Suprapubic skin (tissue), 4 donors: ENCODE results near the gene ZFP28. TPM values are rescaled to one million over a fixed set of nuclear protein-coding genes. Genes with fewer than 3 reads are reported as not detected.

ENCODE experiments used
- DNase-seq, 2 donors: peaks; one replicate each; pipeline ENCODE4 v3.0.0-alpha.2; 2019; ENCODE audit warnings: low spot score in 2 of 2
- H3K27ac ChIP-seq: fragments of 200-600 bp; sonication (generic); one replicate; pipeline ENCODE4 v1.5.1; 2019
- H3K27me3 ChIP-seq: fragments of 200-600 bp; sonication (generic); one replicate; pipeline ENCODE4 v1.5.1; 2019
- H3K36me3 ChIP-seq: fragments of 200-600 bp; sonication (generic); one replicate; pipeline ENCODE4 v1.5.1; 2019
- H3K4me1 ChIP-seq: fragments of 200-600 bp; sonication (generic); one replicate; pipeline ENCODE4 v1.5.1; 2019
- H3K4me3 ChIP-seq: fragments of 200-600 bp; sonication (generic); one replicate; pipeline ENCODE4 v1.5.1; 2019; ENCODE audit warnings: mild to moderate bottlenecking
- H3K9me3 ChIP-seq: fragments of 200-600 bp; sonication (generic); one replicate; pipeline ENCODE4 v1.5.1; 2019
- CTCF ChIP-seq, 2 donors: fragments of 200-600 bp in 1 of 2; fragments of 450-650 bp in 1 of 2; sonication (generic) in 1 of 2; IDR thresholded peaks; one replicate each; pipeline ENCODE4 v1.5.1; 2016 to 2019; ENCODE audit warnings: antibody characterized with exemption in 2 of 2, mild to moderate bottlenecking in 1 of 2, moderate library complexity in 1 of 2
- EP300 ChIP-seq: sonication (generic); formaldehyde crosslinking; IDR thresholded peaks from one replicate; pipeline ENCODE4 v1.6.1; 2017; ENCODE audit warnings: antibody characterized with exemption
- POLR2A ChIP-seq, 2 donors: fragments of 450-650 bp; IDR thresholded peaks; one replicate each; pipeline ENCODE4 v1.6.1; 2017; ENCODE audit warnings: antibody characterized with exemption in 2 of 2, mild to moderate bottlenecking in 2 of 2, moderate library complexity in 2 of 2
- POLR2AphosphoS5 ChIP-seq, 3 donors: sonication (generic); formaldehyde crosslinking; IDR thresholded peaks; one replicate each; pipeline ENCODE4 v1.6.1; 2017; ENCODE audit warnings: antibody characterized with exemption in 3 of 3
- WGBS: methylation state at CpG from one replicate; pipeline ENCODE4 v1.1.5; 2018; 5-methylcytosine and 5-hydroxymethylcytosine counted together
- total RNA-seq, 4 donors: library from RNA; depleted of rRNA; stranded (reverse); fragments of >200 nt; gene quantifications; one replicate each; pipeline ENCODE4 v1.1.0, GENCODE V29; 2016

ZFP28 gene
- total RNA-seq, 4 donors from 2014 or later: 3.3 to 15.2 (median 5.0) TPM

GRCh38 chr19:56595548-56595899 lies 56.8 kb downstream of the ZFP28 start:
- Histone ChIP-seq H3K36me3 (peaks cover 4% of the 10 kb centered on the region), H3K4me1 (peaks cover 16% of the 10 kb centered on the region), H3K27me3 (no peaks in the 10 kb centered on the region), H3K9me3 (no peaks in the 10 kb centered on the region), H3K4me3 (peak overlapping the region; percentile 79), H3K27ac (no peak overlapping the region)
- no peak for TF ChIP-seq CTCF (IDR thresholded peaks at IDR 0.05)
- TF ChIP-seq POLR2A (IDR thresholded peaks at IDR 0.05): no peak
- TF ChIP-seq POLR2AphosphoS5 (IDR thresholded peaks at IDR 0.05): no peak
- no peak for TF ChIP-seq EP300
- WGBS: 1% methylated on average over 4 of the region's 4 CpGs
- no peak for DNase-seq

- no peaks in the 10 kb centered on the region for H3K27me3 ChIP-seq
- TF ChIP-seq POLR2A (IDR thresholded peaks at IDR 0.05) (no peak), EP300 (no peak), CTCF (IDR thresholded peaks at IDR 0.05) (no peak), POLR2AphosphoS5 (IDR thresholded peaks at IDR 0.05) (no peak)
- H3K36me3 ChIP-seq: peaks cover 14% of the 10 kb centered on the region
- peaks cover 16% of the 10 kb centered on the region for H3K4me1 ChIP-seq
- DNase-seq: no peak
- no peak overlapping the region for H3K27ac ChIP-seq
- no peak overlapping the region for H3K4me3 ChIP-seq
- 69% methylated on average over 4 of the region's 4 CpGs for whole genome bisulfite sequencing
- no peaks in the 10 kb centered on the region for H3K9me3 ChIP-seq
Measured at GRCh38 chr19:56596676-56597075, 57.9 kb downstream of the ZFP28 start.

- Histone ChIP-seq H3K4me1 (peaks cover 16% of the 10 kb centered on the region), H3K36me3 (peaks cover 24% of the 10 kb centered on the region), H3K9me3 (no peaks in the 10 kb centered on the region), H3K27ac (no peak overlapping the region), H3K4me3 (no peak overlapping the region), H3K27me3 (no peaks in the 10 kb centered on the region)
- DNase-seq: no peak
- 50% methylated on average over 4 of the region's 4 CpGs for WGBS
- TF ChIP-seq POLR2AphosphoS5 (IDR thresholded peaks at IDR 0.05) (no peak), CTCF (IDR thresholded peaks at IDR 0.05) (no peak), EP300 (no peak), POLR2A (IDR thresholded peaks at IDR 0.05) (no peak)
Measured at GRCh38 chr19:56597696-56598095, 58.9 kb downstream of the ZFP28 start.

GRCh38 chr19:56601375-56601774 lies 62.6 kb downstream of the ZFP28 start:
- Histone ChIP-seq H3K9me3 (peaks cover 25% of the 10 kb centered on the region), H3K4me1 (peaks cover under 1% of the 10 kb centered on the region), H3K4me3 (no peak overlapping the region), H3K36me3 (peaks cover 43% of the 10 kb centered on the region), H3K27me3 (no peaks in the 10 kb centered on the region), H3K27ac (no peak overlapping the region)
- no peak for DNase-seq
- WGBS: 94% methylated on average over 3 of the region's 3 CpGs
- TF ChIP-seq POLR2A (IDR thresholded peaks at IDR 0.05) (no peak), EP300 (no peak), CTCF (IDR thresholded peaks at IDR 0.05) (no peak), POLR2AphosphoS5 (IDR thresholded peaks at IDR 0.05) (no peak)

GRCh38 chr19:56603829-56604228 lies 65.1 kb downstream of the ZFP28 start:
- Histone ChIP-seq H3K27ac (no peak overlapping the region), H3K4me1 (no peaks in the 10 kb centered on the region), H3K36me3 (peaks cover 44% of the 10 kb centered on the region), H3K9me3 (peaks cover 30% of the 10 kb centered on the region), H3K4me3 (no peak overlapping the region), H3K27me3 (no peaks in the 10 kb centered on the region)
- DNase-seq: no peak
- 78% methylated on average over 6 of the region's 6 CpGs for WGBS
- TF ChIP-seq EP300 (no peak), CTCF (IDR thresholded peaks at IDR 0.05) (no peak), POLR2A (IDR thresholded peaks at IDR 0.05) (no peak), POLR2AphosphoS5 (IDR thresholded peaks at IDR 0.05) (no peak)

Other genes starting within 250 kb of the ZFP28 start
- 1 to 10 TPM; 4.7 to 7.9 (median 7.1) TPM for gene ZSCAN5A, start 224.1 kb upstream of the ZFP28 start, total RNA-seq
- 1 to 10 TPM; 2.6 to 5.2 (median 3.1) TPM for gene ZNF582, start 145.4 kb upstream of the ZFP28 start, total RNA-seq
- gene ZNF583, start 134.6 kb upstream of the ZFP28 start, total RNA-seq: 1 to 10 TPM; 1.5 to 3.2 (median 2.3) TPM
- 1 to 10 TPM; 2.5 to 6.3 (median 5.0) TPM for gene ZNF667, start 61.6 kb upstream of the ZFP28 start, total RNA-seq
- 1 to 10 TPM; 2.2 to 8.1 (median 3.9) TPM for gene ZNF471, start 31.1 kb upstream of the ZFP28 start, total RNA-seq
- 1 to 10 TPM; 1.0 to 3.4 (median 1.5) TPM for gene ZNF470, start 28.5 kb downstream of the ZFP28 start, total RNA-seq
- gene ZNF71, start 56.4 kb downstream of the ZFP28 start, total RNA-seq: 10 to 100 TPM in 1 of 4 donors, 1 to 10 TPM in 3; 5.0 to 15.9 (median 7.5) TPM
- gene SMIM17, start 104.2 kb downstream of the ZFP28 start, total RNA-seq: 1 to 10 TPM in 1 of 4 donors, not detected in 3; 1.8 TPM
- gene ZNF835, start 132.8 kb downstream of the ZFP28 start, total RNA-seq: 1 to 10 TPM in 3 of 4 donors, under 1 TPM in 1; 0.34 to 2.0 (median 1.5) TPM